ENCODE measurements around the gene RPL18A.
A peak's percentile ranks its signal among the peaks of the same experiment; 100 is the strongest.
"Not testable (repeated sequence)": the region's sequence is repeated elsewhere in the genome, so short reads cannot be mapped to it uniquely, and the experiment has no call there.

Gene RPL18A

DNA sequence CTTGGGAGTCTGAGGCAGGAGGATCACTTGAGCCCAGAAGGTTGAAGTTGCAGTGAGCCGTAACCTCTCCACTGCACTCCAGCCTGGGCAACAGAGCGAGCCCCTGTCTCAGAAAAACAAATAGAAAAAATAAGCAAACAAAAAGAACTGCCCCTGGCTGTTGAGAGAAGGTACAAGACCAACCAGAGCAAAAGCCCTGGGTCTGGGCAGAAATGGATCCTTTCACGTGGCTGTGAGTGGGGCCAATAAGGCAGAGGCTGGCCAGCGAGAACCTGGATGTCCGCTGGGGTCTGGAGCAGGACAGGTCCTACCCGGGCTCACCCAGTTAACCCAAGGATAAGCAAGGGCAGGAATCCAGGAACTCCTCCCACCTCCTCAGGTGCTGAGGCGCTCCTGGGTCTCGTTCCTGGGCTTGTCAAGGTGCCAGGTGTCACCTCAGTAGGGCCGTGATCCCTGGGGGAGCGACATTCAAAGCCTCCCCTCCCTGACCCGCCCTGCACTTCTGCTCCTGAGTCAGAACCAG, 7.3 kb downstream of the RPL18A start:
- no peak for DNase-seq

DNA sequence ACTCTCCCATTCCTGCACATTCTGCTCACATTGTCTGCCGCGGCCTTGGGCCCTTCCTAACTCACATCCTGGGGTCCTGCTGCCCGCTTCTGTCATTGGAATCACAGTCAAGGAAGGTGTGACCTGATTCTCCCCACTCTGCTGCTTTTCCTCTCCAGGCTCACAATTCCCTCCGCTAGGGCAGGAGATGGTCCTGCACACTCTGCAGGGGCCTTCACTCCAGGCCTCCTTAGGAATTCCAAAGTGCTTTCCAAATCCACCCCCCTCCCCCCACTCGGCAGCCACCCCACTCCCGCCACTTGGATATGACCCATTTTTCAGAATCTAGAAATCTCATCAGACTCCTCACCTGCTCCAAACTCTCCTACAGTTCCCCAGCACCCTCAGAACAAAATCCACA, 9.0 kb downstream of the RPL18A start:
- DNase-seq = no peak

DNA sequence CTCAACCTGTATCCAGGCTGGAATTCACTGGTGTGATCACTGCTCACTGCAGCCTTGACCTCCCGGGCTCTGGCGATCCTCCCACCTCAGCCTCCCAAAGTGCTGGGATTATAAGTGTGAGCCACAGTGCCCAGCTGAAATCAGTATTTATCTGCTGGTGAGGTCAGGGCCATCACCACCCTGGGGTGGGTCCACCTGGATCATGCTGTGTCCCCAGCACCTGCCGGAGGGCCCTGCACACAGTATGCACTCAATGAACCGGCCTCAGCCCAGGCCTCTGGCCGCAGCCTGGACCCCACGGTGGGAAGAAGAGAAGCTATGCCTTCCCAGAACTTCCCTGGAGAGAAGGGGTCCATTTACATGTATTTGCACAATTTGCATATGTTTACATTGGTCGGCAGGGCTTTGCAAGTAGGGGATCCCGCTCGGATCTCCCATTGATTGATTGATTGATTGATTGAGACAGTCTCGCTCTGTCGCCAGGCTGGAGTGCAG, 9.5 kb downstream of the RPL18A start:
- no peak for DNase-seq

DNA sequence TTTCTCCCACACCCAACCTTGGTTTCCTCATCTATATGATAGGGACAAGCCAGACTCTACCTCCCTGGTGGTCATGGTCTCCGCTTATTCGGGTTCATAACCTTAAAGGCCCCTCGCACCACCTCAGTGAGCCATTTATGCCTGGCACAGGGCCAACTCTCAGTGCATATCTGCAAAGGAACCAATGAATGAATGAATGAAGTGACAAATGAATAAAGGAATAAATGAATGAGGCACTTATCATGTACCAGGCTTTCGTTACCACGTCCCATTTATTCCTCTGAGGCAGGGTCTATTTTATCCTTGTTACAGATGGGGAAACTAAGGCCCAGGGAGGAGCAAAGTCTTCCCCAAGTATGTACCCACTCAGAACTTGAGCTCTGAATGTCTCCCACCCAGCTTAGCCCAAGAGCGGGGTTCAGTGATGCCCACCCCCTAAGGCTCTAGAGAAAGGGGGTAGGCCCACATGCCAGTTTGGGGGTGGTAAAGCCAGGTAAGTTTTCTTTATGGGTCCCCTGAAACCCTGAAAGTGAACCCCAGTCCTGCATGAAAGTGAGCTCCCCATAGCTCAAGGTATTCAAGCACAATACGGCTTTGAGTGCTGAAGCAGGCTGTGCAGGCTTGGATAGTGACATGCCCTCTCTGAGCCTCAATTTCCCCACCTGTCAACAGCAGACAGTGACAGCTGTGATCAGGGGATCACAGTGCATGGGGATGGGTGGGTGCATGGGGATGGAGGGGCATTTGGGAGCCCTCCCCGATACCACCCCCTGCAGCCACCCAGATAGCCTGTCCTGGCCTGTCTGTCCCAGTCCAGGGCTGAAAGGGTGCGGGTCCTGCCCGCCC, 11.5 kb downstream of the RPL18A start:
- DNase-seq = no peak

DNA sequence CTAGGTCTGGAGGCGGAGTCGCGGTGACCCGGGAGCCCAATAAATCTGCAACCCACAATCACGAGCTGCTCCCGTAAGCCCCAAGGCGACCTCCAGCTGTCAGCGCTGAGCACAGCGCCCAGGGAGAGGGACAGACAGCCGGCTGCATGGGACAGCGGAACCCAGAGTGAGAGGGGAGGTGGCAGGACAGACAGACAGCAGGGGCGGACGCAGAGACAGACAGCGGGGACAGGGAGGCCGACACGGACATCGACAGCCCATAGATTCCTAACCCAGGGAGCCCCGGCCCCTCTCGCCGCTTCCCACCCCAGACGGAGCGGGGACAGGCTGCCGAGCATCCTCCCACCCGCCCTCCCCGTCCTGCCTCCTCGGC, 12.2 kb downstream of the RPL18A start, which contains the start of gene SLC5A5:
SLC5A5 (plus strand) TSS at position 68 of the 373 bp plus-strand sequence. CDS start 375 bp downstream, outside the sequence.
- DNase-seq = peak; percentile 56 to 65

DNA sequence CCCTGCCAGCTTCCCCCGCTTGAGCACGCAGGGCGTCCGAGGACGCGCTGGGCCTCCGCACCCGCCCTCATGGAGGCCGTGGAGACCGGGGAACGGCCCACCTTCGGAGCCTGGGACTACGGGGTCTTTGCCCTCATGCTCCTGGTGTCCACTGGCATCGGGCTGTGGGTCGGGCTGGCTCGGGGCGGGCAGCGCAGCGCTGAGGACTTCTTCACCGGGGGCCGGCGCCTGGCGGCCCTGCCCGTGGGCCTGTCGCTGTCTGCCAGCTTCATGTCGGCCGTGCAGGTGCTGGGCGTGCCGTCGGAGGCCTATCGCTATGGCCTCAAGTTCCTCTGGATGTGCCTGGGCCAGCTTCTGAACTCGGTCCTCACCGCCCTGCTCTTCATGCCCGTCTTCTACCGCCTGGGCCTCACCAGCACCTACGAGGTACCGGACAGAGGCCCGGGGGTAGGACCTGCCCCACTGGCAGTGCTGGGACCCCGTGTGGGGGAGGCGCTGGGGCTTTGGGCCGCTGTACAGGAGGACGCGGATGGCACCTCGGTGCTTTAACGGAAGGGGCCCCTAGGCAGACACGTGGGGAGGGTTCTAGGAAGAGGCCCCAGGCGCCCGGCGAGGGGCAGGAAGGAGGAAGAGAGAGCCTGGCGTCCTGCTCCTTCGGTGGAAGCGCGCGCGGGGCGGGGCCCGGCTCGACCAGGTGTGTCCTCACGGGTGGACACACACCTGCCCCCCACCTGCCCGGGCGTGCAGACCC, 12.7 kb downstream of the RPL18A start:
- peak; percentile 65 to 76 for DNase-seq

DNA sequence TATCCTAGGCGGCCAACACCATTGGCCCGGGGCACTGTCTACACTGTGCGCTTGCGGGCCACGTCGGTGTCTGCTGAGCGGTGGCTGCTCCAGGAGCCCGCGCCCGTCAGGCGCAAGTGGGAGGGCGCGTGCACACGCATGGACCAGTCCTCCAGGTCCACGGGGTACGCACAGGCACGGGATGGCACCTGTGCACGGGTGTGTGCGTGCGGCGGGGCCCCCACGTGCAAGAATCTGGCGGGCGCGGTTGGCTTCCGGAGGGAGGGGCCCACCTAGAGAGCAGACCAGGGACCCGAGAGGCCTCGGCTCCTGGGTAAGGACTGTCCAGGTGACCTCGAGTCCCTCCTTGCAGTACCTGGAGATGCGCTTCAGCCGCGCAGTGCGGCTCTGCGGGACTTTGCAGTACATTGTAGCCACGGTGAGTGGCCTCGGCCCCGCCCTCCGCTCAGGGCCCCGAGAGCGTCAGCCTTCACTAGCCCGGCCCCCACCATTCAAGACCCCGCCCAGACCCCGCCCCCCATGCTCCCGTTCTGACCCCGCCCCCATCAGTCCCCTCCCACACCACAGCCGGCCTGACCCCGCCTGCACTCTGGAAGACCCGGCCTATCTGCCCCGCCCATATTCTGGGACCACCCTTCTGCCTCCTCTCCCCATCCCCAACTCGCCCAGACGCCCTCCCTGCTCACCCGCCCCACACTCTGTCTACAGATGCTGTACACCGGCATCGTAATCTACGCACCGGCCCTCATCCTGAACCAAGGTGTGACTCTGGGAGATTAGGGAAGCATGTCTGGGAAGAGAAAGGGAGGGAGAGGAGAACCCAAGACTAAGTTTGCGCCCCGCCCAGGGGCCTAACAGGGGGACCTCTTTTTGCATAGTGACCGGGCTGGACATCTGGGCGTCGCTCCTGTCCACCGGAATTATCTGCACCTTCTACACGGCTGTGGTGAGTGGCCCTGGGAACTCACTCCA, 14.4 kb downstream of the RPL18A start:
- DNase-seq = no peak

DNA sequence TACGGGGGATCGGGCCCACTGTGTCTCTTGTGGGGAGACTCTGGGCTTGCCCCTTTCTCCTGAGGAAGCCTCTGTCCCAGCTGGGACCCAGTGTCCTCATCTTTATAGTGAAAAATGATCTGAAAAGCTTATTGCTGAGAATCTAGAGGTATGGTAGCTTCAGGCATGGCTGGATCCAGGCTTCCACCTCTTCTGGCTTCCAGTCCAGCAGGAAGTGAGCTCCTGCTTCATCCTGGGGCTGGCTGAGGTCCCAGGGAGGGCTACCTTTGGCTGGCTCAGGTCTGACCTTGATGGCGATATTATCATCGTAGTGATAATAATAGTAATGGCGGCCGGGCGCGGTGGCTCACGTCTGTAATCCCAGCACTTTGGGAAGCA, 15.0 kb downstream of the RPL18A start:
- no peak for DNase-seq

DNA sequence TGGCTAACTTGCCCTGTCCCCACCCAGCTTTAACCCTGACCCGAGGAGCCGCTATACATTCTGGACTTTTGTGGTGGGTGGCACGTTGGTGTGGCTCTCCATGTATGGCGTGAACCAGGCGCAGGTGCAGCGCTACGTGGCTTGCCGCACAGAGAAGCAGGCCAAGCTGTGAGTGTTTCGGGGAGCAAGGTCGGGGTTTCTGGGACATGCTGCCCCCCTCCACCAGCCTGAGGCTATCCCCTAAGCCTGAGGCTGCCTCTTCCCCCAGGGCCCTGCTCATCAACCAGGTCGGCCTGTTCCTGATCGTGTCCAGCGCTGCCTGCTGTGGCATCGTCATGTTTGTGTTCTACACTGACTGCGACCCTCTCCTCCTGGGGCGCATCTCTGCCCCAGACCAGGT, 18.0 kb downstream of the RPL18A start:
- DNase-seq = no peak

DNA sequence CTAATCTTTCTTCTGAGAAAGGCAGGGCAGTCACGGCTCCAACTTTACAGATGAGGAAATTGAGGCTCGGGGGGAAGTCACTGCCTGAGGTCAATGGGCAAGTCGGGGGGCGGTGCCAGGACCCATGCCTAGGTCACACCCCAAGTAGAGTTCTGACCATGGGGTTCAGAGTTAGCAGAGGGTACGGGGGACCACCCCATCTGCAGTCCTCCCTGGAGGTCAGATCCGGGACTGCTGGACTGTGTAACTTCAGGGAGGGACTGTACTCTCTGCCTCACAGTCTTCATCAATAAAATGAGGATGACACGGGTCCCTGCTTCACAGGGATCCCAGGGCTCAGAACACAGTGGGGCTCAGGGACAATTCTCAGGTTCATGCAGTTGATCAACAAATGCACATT, 19.8 kb downstream of the RPL18A start:
- DNase-seq = no peak

DNA sequence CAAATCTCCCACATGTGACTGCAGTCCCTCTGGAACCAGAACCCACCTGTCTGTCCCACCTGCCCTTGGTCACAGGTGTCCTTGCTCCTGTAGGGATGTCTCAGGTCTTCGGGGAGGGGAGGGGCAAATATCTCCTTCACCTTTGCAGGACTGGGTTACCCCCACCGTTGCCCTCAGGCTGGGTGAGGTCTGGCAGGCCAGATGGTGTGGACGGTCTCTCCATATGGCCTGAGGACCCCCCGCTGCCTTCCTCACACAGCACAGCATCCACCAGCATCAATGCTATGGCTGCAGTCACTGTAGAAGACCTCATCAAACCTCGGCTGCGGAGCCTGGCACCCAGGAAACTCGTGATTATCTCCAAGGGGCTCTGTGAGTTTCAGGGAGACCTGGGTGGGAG, 22.0 kb downstream of the RPL18A start:
- DNase-seq = no peak

DNA sequence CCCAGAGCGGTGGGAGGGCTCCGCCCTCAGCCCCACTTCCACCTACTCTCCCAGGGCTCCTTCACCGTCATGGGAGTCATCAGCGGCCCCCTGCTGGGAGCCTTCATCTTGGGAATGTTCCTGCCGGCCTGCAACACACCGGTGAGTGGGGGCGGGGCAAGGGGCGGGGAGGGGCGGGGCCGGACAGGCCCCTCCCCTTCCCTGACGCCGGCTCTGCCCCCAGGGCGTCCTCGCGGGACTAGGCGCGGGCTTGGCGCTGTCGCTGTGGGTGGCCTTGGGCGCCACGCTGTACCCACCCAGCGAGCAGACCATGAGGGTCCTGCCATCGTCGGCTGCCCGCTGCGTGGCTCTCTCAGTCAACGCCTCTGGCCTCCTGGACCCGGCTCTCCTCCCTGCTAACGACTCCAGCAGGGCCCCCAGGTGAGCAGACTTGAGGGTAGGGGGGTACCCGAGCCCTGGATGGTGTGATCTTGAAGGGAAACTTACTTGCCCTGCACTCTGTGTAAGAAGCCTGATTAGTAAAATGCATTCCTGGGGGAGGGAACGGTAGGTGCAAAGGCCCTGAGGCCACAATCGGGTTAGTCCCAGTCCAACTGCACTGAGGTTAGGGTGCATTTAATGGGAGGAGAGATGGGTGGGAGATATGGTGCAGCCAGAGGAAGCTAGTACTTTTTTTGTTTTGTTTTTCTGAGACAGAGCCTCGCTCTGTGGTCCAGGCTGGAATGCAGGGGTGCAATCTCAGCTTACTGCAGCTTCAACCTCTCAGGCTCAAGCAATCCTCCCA, 24.1 kb downstream of the RPL18A start:
- DNase-seq = no peak

DNA sequence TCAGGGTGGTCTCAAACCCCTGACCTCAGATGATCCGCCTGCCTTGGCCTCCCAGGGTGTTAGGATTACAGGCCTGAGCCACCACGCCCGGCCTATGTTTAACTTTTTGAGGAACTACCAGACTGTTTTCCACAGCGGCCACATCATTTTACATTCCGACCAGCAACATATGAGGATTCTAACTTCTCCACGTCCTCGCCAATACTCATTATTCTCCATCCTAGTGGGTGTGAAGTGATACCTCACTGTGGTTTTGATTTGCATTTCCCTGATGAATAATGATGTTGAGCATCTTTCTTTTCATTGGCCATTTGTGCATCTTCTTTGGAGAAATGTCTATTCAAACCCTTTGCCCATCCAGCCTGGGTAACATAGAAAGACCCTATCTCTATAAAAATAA, 26.8 kb downstream of the RPL18A start:
- no peak for DNase-seq

DNA sequence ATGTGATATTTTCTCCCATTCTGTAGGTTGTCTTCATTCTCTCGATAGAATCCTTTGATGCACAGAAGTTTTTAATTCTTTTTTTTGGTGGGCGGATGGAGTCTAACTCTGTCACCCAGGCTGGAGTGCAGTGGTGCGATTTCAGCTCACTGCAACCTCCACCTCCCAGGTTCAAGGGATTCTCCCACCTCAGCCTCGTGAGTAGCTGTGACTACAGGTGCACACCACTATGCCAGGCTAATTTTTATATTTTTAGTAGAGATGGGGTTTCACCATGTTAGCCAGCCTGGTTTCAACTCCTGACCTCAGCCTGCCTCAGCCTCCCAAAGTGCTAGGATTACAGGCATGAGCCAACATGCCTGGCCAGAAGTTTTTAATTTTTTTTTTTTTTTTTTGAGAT, 27.5 kb downstream of the RPL18A start:
- not testable (repeated sequence) for DNase-seq

DNA sequence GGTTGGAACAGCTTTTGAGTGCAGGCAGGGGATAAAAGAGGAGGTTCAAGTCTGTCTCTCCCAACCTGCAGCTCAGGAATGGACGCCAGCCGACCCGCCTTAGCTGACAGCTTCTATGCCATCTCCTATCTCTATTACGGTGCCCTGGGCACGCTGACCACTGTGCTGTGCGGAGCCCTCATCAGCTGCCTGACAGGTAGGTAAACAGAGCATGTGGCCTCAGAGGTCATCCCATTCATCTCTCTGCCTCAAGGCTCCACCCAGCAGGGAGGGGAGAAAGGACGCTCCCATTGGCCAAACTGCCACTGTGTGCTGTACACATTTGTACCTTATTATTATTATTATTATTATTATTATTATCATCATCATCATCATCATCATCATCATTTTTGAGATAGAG, 28.6 kb downstream of the RPL18A start:
- no peak for DNase-seq

DNA sequence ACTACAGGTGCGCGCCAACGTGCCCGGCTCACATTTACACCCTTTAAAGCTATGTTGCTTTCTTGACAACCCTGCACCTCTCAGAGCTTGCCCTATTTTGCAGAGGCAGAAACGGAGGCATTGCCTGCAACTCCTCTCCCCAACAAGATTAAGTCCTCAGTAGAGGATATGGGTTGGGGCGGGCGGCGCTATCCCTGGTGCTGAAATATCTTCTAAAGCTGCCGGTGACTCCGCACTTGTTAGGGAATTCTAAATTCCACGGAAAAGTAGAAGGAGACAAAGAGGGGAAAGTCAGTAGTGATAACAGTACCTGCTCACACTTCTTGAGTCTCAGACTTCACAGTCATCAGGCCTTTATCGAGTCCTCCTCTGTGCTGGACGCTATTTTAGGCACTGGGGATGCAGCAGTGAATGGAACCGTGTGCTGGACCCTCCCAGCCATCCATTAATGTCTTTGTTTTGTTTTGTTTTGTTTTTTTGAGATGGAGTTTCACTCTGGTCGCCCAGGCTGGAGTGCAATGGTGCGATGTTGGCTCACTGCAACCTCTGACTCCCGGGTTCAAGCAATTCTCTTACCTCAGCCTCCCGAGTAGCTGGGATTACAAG, 30.0 kb downstream of the RPL18A start:
- peak; percentile 31 to 37 for DNase-seq

DNA sequence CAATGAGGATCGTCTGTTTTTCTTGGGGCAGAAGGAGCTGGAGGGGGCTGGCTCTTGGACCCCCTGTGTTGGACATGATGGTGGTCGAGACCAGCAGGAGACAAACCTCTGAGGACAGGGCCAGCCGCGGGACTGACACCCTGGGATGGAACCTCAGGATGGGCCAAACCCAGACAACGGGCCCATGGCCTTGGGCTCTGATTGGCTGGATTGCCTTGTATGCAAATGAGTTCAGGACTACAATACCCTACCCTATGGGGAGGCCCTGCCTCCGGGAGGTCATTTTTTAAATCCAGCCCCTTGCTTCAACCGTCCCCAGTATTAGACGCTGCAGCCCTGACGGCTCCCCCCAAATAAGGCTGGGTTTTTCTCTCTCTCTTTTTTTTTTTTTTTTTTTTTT, 34.1 kb downstream of the RPL18A start:
- no peak for DNase-seq

DNA sequence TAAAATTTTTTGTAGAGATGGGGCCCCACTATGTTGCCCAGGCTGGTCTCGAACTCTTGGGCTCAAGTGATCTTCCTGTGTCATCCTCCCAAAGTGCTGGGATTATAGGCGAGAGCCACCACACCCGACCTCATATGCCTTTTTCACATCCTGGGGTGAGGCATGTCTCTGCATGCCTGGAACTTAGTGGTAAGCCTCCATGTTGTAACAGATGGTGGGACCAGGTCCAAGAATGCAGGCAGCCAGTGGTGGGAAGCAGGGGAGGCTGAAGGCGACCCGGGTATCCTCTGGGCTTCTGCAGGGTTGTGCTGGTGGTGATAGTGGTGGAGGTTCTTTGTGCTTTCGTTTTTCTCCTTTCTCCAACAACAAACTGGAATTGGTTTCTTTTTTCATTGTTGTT, 43.0 kb downstream of the RPL18A start:
- DNase-seq = no peak

DNA sequence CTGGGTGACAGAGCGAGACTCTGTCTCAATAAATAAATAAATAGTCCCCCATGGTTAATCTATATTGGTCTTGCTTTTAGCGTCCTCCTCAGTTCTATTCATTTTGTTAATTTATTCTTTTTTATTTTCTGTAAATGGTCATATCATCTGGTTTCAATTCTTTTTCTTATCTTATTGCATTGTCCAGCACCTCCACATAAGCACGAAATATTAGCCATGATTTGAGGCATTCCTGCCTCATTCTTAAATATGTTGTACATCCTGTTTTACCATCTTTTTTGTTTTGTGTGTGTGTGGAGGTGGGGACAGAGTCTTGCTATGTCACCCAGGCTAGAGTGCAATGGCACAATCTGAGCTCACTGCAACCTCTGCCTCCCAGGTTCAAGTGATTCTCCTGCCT, 48.5 kb downstream of the RPL18A start:
- DNase-seq = no peak

DNA sequence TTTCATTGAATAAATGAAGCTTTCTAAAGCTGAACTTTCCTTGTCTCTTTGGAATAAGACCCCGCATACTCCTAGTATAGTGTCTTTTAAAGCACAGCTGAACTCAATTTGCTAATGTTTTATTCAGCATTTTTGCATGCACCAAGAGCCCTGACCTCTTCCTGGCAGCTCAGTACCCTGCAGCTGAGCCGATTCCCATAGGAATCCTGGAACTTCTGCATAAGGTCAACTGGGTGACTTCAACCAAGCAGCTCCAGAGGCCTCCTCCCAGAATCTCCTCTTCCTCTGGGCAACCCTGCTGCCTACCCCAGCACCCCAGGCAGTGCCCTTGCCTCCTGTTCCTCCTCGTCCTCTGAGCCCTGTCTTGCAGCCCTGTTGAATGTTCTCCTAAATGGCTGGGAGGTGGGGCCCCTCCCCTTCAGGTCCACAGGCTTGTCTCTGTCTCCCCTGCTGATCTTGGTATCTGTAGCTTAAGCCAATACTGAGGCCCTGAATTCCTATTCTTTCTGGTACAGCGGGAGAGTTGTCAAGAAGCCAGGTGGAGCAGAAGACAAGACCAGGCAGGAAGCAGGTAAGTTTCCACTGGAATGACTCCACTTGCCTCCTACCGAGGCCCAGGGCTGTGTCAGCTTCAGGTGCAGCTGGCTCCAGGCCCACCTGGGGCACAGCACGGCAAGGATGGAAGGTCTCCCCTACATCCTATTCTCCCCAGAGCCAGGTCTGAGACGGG, 49.5 kb downstream of the RPL18A start:
- no peak for DNase-seq

Measured in Kasumi-1 (cell line).